SK-N-MC (cell line): ENCODE measurements around the gene RHOT1.

ENCODE experiments used
- EZH2 ChIP-seq: fragments of 200-600 bp; sonication (generic); IDR thresholded peaks from one replicate; pipeline ENCODE4 v1.6.1; 2017; ENCODE audit warnings: antibody characterized with exemption
- FOXP2 ChIP-seq: optimal IDR thresholded peaks from 2 replicates; pipeline ENCODE3; 2011; ENCODE audit warnings: mild to moderate bottlenecking, moderate library complexity; ENCODE audit not compliant: insufficient read depth; ENCODE audit errors: extremely low read length, control extremely low read depth
- POLR2AphosphoS5 ChIP-seq: IDR thresholded peaks from 2 replicates; pipeline ENCODE4 v1.6.1; 2012; ENCODE audit warnings: mild to moderate bottlenecking, low read depth, low read length, borderline replicate concordance

DNA sequence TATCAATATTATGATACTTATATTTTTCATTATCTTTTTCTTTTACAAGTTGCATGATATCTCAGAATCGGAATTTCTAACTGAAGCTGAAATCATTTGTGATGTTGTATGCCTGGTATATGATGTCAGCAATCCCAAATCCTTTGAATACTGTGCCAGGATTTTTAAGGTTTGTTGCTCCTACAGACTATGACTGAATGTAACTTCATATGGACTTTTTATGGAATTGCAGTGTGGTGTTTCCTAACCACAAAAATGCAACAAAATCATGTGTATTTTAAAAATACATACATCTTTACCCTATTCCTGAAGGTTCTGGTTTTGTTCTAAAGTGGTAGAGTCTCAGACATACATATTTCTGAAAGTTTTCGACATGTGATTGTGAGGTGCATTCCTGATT lies 64.6 kb downstream of the RHOT1 start:
- TF ChIP-seq POLR2AphosphoS5 (no peak), EZH2 (no peak), FOXP2 (no peak)
